ENCODE measurements around the gene HAPLN3.

The HAPLN3 gene

DNA sequence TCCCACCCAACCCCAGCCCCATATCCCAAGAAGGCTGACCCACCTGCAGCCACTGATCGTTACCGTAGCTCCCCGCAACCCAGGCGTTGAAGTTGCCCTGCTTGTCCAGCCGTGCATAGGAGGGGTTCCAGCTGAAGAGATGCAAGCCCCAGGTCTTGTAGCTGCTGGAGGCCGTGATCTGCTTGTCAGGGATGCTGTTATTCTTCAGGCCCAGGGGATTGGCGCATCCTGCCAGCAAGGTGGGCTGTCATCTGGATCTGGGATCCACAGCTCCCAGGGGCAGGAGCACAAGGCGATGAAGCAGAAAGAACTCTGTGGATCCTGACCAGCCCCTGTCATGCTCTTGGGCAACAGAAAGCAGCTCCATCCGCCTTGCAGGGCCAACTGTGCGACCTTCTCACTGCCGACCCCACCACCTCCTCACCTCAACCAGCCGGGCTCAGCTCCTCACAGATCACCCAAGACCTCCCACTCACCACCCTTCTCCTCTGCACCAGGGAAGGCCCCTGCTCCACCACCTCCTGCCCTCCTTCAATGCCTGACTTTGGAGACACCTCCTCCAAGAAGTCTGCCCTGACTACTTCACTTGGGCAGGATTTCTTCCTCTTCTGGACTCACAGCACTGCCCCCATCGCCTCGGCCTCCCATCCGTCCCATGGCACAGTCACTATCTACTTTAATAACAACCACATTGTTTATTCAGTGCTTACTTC lies 6.3 kb upstream of the HAPLN3 start:
- Histone ChIP-seq H3K9me3 (no peaks in the 10 kb centered on the region), H3K4me1 (peaks cover 5% of the 10 kb centered on the region; the same call in 1 of the 2 replicates), H3K27me3 (no peaks in the 10 kb centered on the region), H3K4me3 (ENCODE audit: low read depth, low read length) (no peak overlapping the region), H3K36me3 (no peaks in the 10 kb centered on the region)
- no peak for DNase-seq
- TF ChIP-seq, protein P1, sequence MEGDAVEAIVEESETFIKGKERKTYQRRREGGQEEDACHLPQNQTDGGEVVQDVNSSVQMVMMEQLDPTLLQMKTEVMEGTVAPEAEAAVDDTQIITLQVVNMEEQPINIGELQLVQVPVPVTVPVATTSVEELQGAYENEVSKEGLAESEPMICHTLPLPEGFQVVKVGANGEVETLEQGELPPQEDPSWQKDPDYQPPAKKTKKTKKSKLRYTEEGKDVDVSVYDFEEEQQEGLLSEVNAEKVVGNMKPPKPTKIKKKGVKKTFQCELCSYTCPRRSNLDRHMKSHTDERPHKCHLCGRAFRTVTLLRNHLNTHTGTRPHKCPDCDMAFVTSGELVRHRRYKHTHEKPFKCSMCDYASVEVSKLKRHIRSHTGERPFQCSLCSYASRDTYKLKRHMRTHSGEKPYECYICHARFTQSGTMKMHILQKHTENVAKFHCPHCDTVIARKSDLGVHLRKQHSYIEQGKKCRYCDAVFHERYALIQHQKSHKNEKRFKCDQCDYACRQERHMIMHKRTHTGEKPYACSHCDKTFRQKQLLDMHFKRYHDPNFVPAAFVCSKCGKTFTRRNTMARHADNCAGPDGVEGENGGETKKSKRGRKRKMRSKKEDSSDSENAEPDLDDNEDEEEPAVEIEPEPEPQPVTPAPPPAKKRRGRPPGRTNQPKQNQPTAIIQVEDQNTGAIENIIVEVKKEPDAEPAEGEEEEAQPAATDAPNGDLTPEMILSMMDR (IDR thresholded peaks at IDR 0.05; ENCODE audit: low read depth, low read length), result no peak

DNA sequence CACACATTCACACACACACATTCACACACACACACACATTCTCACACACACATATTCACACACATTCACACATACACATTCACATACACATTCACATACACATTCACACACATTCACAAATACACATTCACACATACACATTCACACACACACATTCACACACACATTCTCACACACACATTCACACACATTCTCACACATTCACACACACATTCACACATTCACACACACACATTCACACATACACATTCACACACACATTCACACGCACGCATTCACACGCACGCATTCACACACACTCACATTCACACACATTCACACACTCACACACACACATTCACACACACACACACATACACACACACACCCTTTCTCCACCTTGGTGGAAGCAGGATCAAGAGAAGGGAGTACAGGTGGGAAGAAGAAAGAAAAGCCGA lies 5.7 kb upstream of the HAPLN3 start:
- TF ChIP-seq, protein P1 (IDR thresholded peaks at IDR 0.05; ENCODE audit: low read depth, low read length), result no peak
- Histone ChIP-seq H3K27me3 (no peaks in the 10 kb centered on the region), H3K4me1 (peaks cover 5% of the 10 kb centered on the region; the same call in 1 of the 2 replicates), H3K36me3 (no peaks in the 10 kb centered on the region), H3K4me3 (ENCODE audit: low read depth, low read length) (no peak overlapping the region), H3K9me3 (no peaks in the 10 kb centered on the region)
- no peak for DNase-seq

DNA sequence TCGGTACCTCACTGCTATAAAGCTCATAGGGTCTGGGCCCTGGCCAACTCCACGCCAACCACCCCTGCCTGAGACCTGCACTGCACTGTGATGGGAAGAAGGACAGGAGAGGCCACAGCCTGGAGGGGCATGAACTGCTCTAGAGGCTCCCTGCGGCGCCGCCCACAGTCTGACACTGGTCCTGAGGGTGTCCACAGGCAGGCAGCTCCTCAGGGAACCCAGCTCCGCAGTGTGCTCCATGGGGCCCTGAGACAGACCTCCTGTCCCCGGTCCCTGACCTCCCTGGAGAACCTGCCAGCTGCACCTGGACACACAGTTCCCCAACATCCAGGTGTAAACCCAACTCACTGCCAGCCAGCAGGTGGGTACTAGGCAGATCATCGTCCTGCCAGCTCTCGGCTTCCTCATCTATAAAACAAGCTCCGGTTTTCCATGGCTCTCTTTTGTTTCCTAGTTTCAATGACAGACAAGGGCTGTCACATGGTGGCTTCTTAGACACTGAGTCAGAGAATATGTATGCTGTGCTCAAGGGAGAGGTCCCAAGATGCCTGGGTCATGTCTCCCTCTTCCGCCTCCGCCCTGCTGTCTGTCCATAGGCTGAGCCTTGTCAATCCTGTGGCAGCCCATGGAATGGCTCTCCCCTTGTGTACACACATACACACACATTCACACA lies 5.1 kb upstream of the HAPLN3 start:
- no peak overlapping the region for H3K4me3 ChIP-seq (ENCODE audit: low read depth, low read length)
- H3K27me3 ChIP-seq, result peaks cover 4% of the 10 kb centered on the region
- TF ChIP-seq, protein P1 (IDR thresholded peaks at IDR 0.05; ENCODE audit: low read depth, low read length), result no peak
- no peak for DNase-seq
- no peaks in the 10 kb centered on the region for H3K9me3 ChIP-seq
- peaks cover 5% of the 10 kb centered on the region; the same call in 1 of the 2 replicates for H3K4me1 ChIP-seq
- H3K36me3 ChIP-seq, result no peaks in the 10 kb centered on the region

DNA sequence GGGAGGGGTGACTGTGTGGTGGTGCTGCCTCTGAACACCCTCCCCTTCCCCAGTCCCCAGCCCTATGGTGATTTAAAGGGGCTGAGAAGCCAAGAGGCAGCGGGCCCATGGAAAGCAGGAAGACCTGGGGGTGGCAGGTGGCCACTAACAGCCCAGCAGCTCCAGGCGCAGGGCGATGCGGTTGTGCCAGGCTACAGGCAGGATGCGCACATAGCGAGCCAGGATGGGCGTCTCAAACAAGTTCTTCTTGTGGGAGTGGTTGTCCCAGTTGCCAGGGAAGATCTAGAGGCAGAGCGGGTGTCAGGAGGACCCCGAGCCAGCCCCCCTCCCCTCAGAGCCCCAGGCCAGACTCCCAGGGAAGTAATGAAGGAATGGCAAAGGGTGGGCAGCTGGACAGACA lies 3.9 kb upstream of the HAPLN3 start:
- H3K4me1 ChIP-seq, result peaks cover 5% of the 10 kb centered on the region; the same call in 1 of the 2 replicates
- H3K36me3 ChIP-seq, result no peaks in the 10 kb centered on the region

DNA sequence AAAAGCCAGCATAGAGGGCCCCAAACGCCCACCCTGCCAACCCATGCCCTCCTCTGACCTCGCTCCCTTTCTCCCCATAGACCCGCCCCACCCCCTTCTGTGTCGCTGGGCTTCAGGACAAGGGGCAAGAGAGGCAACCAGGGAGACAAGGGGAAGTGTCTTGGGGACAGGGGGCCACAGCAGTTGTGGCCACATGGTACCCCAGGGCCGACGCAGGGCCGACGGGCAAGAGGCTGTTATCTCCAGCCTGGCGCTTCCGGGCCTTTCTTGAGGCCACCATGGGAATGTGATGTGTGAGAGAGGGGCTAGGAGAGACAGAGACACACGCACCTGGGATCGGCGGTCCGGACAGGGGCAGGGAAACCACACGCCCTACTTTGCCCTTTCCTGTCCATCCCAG lies 3.4 kb upstream of the HAPLN3 start:
- TF ChIP-seq, protein P1 (IDR thresholded peaks at IDR 0.05; ENCODE audit: low read depth, low read length), result no peak
- Histone ChIP-seq H3K9me3 (no peaks in the 10 kb centered on the region), H3K4me1 (peaks cover 5% of the 10 kb centered on the region; the same call in 1 of the 2 replicates), H3K36me3 (no peaks in the 10 kb centered on the region), H3K27me3 (peaks cover 20% of the 10 kb centered on the region), H3K4me3 (ENCODE audit: low read depth, low read length) (no peak overlapping the region)
- DNase-seq, result no peak

More for the DNA sequence above, 3.9 kb upstream of the HAPLN3 start:
- Histone ChIP-seq H3K27me3 (peaks cover 16% of the 10 kb centered on the region), H3K4me3 (ENCODE audit: low read depth, low read length) (no peak overlapping the region), H3K9me3 (no peaks in the 10 kb centered on the region)
- DNase-seq, result no peak
- TF ChIP-seq, protein P1 (IDR thresholded peaks at IDR 0.05; ENCODE audit: low read depth, low read length), result no peak
